ENCODE data around the gene MACROD2. TPM values are rescaled to one million over a fixed set of nuclear protein-coding genes. Genes with fewer than 3 reads are reported as not detected.

The MACROD2 gene
- polyA plus RNA-seq, 1 donor from 2014 or later = 23.2 TPM

DNA sequence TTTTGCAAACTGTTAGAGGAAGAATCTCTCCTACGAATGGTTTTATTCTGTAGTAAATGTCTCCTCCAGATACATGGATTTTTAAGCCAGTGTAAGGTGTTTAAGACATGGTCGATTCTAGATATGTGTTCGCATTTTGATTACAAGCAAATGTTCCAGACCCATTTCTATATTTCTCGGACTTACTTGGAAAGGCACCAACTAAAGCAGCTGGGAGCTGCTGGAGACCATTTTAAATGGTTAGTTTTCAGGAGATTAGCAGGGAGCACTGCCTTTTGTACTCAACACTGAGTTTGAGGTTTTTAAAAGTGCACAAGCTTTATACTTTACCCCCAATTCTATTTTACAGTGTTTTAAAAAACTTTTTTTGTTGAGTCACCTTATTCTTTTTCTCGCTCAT lies 1720.9 kb downstream of the MACROD2 start:
- Histone ChIP-seq H3K36me3 (ENCODE audit: insufficient read depth, low read length) (no peaks in the 10 kb centered on the region), H2AFZ (ENCODE audit: low read depth, low read length) (no peak overlapping the region), H3K9me2 (ENCODE audit: insufficient read depth, low read length) (no peaks in the 10 kb centered on the region), H3K9me3 (ENCODE audit: low read length) (no peaks in the 10 kb centered on the region), H3K27me3 (ENCODE audit: insufficient read depth, low read depth, low read length) (no peaks in the 10 kb centered on the region), H3K4me3 (ENCODE audit: low read length) (no peak overlapping the region), H4K20me1 (ENCODE audit: insufficient read depth) (no peaks in the 10 kb centered on the region), H3K9ac (ENCODE audit: low read length) (no peak overlapping the region), H3K27ac (ENCODE audit: low read length) (no peak overlapping the region), H3K79me2 (replicated peaks; ENCODE audit: insufficient read depth, low read length) (no peaks in the 10 kb centered on the region), H3K4me2 (ENCODE audit: low read length) (no peak overlapping the region), H3F3A (ENCODE audit: insufficient read depth, low read length, poor library complexity, severe bottlenecking) (no peaks in the 10 kb centered on the region)
- TF ChIP-seq TAF1 (IDR thresholded peaks at IDR 0.05; ENCODE audit: low read depth) = no peak
- no peak for TF ChIP-seq RAD21 (conservative IDR thresholded peaks at IDR 0.05)
- no peak for TF ChIP-seq EZH2 (IDR thresholded peaks at IDR 0.05; ENCODE audit: borderline replicate concordance, insufficient read depth, low read length, poor library complexity, severe bottlenecking)
- TF ChIP-seq MXI1 (conservative IDR thresholded peaks at IDR 0.05; ENCODE audit: poor library complexity, severe bottlenecking) = no peak
- TF ChIP-seq, protein P1, sequence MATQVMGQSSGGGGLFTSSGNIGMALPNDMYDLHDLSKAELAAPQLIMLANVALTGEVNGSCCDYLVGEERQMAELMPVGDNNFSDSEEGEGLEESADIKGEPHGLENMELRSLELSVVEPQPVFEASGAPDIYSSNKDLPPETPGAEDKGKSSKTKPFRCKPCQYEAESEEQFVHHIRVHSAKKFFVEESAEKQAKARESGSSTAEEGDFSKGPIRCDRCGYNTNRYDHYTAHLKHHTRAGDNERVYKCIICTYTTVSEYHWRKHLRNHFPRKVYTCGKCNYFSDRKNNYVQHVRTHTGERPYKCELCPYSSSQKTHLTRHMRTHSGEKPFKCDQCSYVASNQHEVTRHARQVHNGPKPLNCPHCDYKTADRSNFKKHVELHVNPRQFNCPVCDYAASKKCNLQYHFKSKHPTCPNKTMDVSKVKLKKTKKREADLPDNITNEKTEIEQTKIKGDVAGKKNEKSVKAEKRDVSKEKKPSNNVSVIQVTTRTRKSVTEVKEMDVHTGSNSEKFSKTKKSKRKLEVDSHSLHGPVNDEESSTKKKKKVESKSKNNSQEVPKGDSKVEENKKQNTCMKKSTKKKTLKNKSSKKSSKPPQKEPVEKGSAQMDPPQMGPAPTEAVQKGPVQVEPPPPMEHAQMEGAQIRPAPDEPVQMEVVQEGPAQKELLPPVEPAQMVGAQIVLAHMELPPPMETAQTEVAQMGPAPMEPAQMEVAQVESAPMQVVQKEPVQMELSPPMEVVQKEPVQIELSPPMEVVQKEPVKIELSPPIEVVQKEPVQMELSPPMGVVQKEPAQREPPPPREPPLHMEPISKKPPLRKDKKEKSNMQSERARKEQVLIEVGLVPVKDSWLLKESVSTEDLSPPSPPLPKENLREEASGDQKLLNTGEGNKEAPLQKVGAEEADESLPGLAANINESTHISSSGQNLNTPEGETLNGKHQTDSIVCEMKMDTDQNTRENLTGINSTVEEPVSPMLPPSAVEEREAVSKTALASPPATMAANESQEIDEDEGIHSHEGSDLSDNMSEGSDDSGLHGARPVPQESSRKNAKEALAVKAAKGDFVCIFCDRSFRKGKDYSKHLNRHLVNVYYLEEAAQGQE (IDR thresholded peaks at IDR 0.05; ENCODE audit: borderline replicate concordance) = no peak
- no peak for TF ChIP-seq SMC3 (conservative IDR thresholded peaks at IDR 0.05; ENCODE audit: poor library complexity)
- TF ChIP-seq, protein P2, sequence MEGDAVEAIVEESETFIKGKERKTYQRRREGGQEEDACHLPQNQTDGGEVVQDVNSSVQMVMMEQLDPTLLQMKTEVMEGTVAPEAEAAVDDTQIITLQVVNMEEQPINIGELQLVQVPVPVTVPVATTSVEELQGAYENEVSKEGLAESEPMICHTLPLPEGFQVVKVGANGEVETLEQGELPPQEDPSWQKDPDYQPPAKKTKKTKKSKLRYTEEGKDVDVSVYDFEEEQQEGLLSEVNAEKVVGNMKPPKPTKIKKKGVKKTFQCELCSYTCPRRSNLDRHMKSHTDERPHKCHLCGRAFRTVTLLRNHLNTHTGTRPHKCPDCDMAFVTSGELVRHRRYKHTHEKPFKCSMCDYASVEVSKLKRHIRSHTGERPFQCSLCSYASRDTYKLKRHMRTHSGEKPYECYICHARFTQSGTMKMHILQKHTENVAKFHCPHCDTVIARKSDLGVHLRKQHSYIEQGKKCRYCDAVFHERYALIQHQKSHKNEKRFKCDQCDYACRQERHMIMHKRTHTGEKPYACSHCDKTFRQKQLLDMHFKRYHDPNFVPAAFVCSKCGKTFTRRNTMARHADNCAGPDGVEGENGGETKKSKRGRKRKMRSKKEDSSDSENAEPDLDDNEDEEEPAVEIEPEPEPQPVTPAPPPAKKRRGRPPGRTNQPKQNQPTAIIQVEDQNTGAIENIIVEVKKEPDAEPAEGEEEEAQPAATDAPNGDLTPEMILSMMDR (IDR thresholded peaks at IDR 0.05; ENCODE audit: poor library complexity, severe bottlenecking) = no peak
- TF ChIP-seq EP300 (conservative IDR thresholded peaks at IDR 0.05; ENCODE audit: poor library complexity, severe bottlenecking) = no peak
- TF ChIP-seq POLR2AphosphoS5 (IDR thresholded peaks at IDR 0.05) = no peak

DNA sequence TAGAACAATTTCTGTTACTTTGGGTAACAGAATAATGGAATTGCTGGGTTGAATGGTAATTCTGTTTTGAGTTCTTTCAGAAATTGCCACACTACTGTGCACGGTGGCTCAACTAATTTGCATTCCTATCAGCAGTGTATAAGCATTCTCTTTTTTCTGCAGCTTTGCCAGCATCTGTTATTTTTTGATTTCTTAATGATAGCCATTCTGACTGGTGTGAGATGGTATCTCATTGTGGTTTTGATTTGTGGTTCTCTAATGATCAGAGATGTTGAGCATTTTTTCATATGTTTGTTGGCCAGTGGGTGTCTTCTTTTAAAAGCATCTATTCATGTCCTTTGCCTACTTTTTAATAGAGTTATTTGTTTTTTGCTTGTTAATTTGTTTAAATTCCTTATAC lies 1731.1 kb downstream of the MACROD2 start:
- TF ChIP-seq POLR2AphosphoS5 (IDR thresholded peaks at IDR 0.05) = no peak
- no peak for TF ChIP-seq TAF1 (IDR thresholded peaks at IDR 0.05; ENCODE audit: low read depth)
- no peak for TF ChIP-seq RAD21 (conservative IDR thresholded peaks at IDR 0.05)
- no peaks in the 10 kb centered on the region for H4K20me1 ChIP-seq (ENCODE audit: insufficient read depth)
- no peak overlapping the region for H3K27ac ChIP-seq (ENCODE audit: low read length)
- peaks cover 4% of the 10 kb centered on the region for H3K9me3 ChIP-seq (ENCODE audit: low read length)
- H3K9me2 ChIP-seq (ENCODE audit: insufficient read depth, low read length) = no peaks in the 10 kb centered on the region
- H3K36me3 ChIP-seq (ENCODE audit: insufficient read depth, low read length) = no peaks in the 10 kb centered on the region
- no peak overlapping the region for H3K4me3 ChIP-seq (ENCODE audit: low read length)
- no peaks in the 10 kb centered on the region for H3K27me3 ChIP-seq (ENCODE audit: insufficient read depth, low read depth, low read length)
- H3K9ac ChIP-seq (ENCODE audit: low read length) = no peak overlapping the region
- H3K4me2 ChIP-seq (ENCODE audit: low read length) = no peak overlapping the region
- H3K79me2 ChIP-seq (replicated peaks; ENCODE audit: insufficient read depth, low read length) = no peaks in the 10 kb centered on the region
- H2AFZ ChIP-seq (ENCODE audit: low read depth, low read length) = no peak overlapping the region
- H3F3A ChIP-seq (ENCODE audit: insufficient read depth, low read length, poor library complexity, severe bottlenecking) = no peaks in the 10 kb centered on the region

DNA sequence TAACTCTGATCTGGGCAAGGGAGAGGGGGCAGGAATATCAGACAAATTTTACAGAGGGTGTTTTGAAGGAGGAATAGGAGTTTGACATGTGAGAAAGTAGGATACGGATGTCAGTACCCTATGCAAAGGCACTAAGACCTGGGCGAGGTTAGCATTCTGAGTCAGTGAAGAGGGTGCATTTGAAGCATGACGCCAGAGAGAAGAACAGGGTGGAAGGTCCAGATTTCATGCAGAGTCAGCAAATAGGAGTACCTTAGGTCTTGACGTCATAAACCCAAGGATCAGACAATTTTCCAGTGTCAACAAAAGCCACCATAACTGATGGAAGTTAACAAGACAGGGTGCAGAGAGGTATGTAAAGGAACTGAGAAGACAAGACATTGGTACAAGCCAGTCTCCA lies 1738.7 kb downstream of the MACROD2 start:
- Histone ChIP-seq H3K36me3 (ENCODE audit: insufficient read depth, low read length) (no peaks in the 10 kb centered on the region), H3K9me2 (ENCODE audit: insufficient read depth, low read length) (no peaks in the 10 kb centered on the region), H3K79me2 (replicated peaks; ENCODE audit: insufficient read depth, low read length) (no peaks in the 10 kb centered on the region), H3K27me3 (ENCODE audit: insufficient read depth, low read depth, low read length) (no peaks in the 10 kb centered on the region), H2AFZ (ENCODE audit: low read depth, low read length) (no peak overlapping the region), H3K4me2 (ENCODE audit: low read length) (no peak overlapping the region), H3F3A (ENCODE audit: insufficient read depth, low read length, poor library complexity, severe bottlenecking) (no peaks in the 10 kb centered on the region), H3K9me3 (ENCODE audit: low read length) (no peaks in the 10 kb centered on the region), H3K27ac (ENCODE audit: low read length) (no peak overlapping the region), H4K20me1 (ENCODE audit: insufficient read depth) (no peaks in the 10 kb centered on the region), H3K9ac (ENCODE audit: low read length) (no peak overlapping the region), H3K4me3 (ENCODE audit: low read length) (no peak overlapping the region)
- TF ChIP-seq SMC3 (conservative IDR thresholded peaks at IDR 0.05; ENCODE audit: poor library complexity) = no peak
- TF ChIP-seq, protein P1 (IDR thresholded peaks at IDR 0.05; ENCODE audit: borderline replicate concordance) = no peak
- no peak for TF ChIP-seq POLR2AphosphoS5 (IDR thresholded peaks at IDR 0.05)
- TF ChIP-seq EZH2 (IDR thresholded peaks at IDR 0.05; ENCODE audit: borderline replicate concordance, insufficient read depth, low read length, poor library complexity, severe bottlenecking) = no peak
- TF ChIP-seq RAD21 (conservative IDR thresholded peaks at IDR 0.05) = no peak
- no peak for TF ChIP-seq TAF1 (IDR thresholded peaks at IDR 0.05; ENCODE audit: low read depth)
- no peak for TF ChIP-seq EP300 (conservative IDR thresholded peaks at IDR 0.05; ENCODE audit: poor library complexity, severe bottlenecking)
- no peak for TF ChIP-seq MXI1 (conservative IDR thresholded peaks at IDR 0.05; ENCODE audit: poor library complexity, severe bottlenecking)
- TF ChIP-seq, protein P2 (IDR thresholded peaks at IDR 0.05; ENCODE audit: poor library complexity, severe bottlenecking) = no peak
